Endothelial cell of umbilical vein (primary cell): ENCODE data around the gene AGXT. TPM values are rescaled to one million over a fixed set of nuclear protein-coding genes. Genes with fewer than 3 reads are reported as not detected.

Source experiments
- BruUV-seq: library from RNA; stranded (reverse); fragments of 400-500 nt; replicated peaks from 2 replicates; lab custom pipeline; 2021; lab: Mats Ljungman, UMichigan
- CTCF ChIA-PET: fragments of 300-600, 350-600 bp; sonication (Branson Sonifier 250); formaldehyde crosslinking; loops from one replicate; lab custom pipeline; 2021; ENCODE audit warnings: antibody characterized with exemption, inconsistent platforms; lab: Charles Lee
- POLR2A ChIA-PET: fragments of 300-600, 350-600 bp; sonication (Branson Sonifier 250); formaldehyde crosslinking; loops from one replicate; lab custom pipeline; 2021; ENCODE audit warnings: antibody characterized with exemption, inconsistent platforms; lab: Charles Lee
- DNase-seq: peaks from one replicate; pipeline ENCODE4 v3.0.0-alpha.2; 2011; ENCODE audit warnings: low read depth, low spot score
- FAIRE-seq: peaks from 2 replicates; lab custom pipeline; 2011; peaks lifted over from hg19 to GRCh38; lab: Jason Lieb, UNC
- H2AFZ ChIP-seq: 2 replicates; pipeline ENCODE4 v1.6.0; 2012; ENCODE audit warnings: low read depth, low read length, control low read depth, inconsistent platforms
- H3K27ac ChIP-seq: 2 replicates; pipeline ENCODE4 v1.5.1; 2011; ENCODE audit warnings: low read depth, mild to moderate bottlenecking, control low read depth, low read length, moderate library complexity; ENCODE audit not compliant: insufficient read depth
- H3K27me3 ChIP-seq, 2 experiments: 2 replicates each; pipeline versions ENCODE4 v1.6.0 to v1.6.1; 2011; ENCODE audit warnings: low read length in 2 of 2, mixed read lengths in 1 of 2; ENCODE audit not compliant: control insufficient read depth in 2 of 2, insufficient read depth in 2 of 2
- H3K36me3 ChIP-seq, 2 experiments: 2 replicates in 1 of 2; 3 replicates in 1 of 2; pipeline ENCODE4 v1.5.1; 2011; ENCODE audit warnings: low read length in 2 of 2, mild to moderate bottlenecking in 1 of 2, moderate library complexity in 1 of 2; ENCODE audit not compliant: control insufficient read depth in 2 of 2, insufficient read depth in 2 of 2; ENCODE audit errors: extremely low read depth in 1 of 2
- H3K4me1 ChIP-seq: 3 replicates; pipeline ENCODE4 v1.5.1; 2011; ENCODE audit warnings: mild to moderate bottlenecking, low read length; ENCODE audit not compliant: control insufficient read depth, insufficient read depth; ENCODE audit errors: extremely low read depth
- H3K4me2 ChIP-seq: 2 replicates; pipeline ENCODE4 v1.6.1; 2011; ENCODE audit warnings: low read length, control low read depth, mixed read lengths; ENCODE audit not compliant: insufficient read depth
- H3K4me3 ChIP-seq, 3 experiments: fragments of 200-600 bp in 1 of 3; sonication (generic), shearing (Covaris generic) in 1 of 3; replicated peaks in 1 of 3; 2 replicates each; pipeline ENCODE4 v1.5.1; 2011 to 2016; ENCODE audit warnings: control low read depth in 3 of 3, low read length in 3 of 3, mild to moderate bottlenecking in 2 of 3, inconsistent platforms in 1 of 3, low read depth in 1 of 3, moderate library complexity in 1 of 3; ENCODE audit not compliant: insufficient read depth in 1 of 3
- H3K79me2 ChIP-seq: 2 replicates; pipeline ENCODE4 v1.6.0; 2012; ENCODE audit warnings: low read length, inconsistent platforms; ENCODE audit not compliant: control insufficient read depth, insufficient read depth
- H3K9ac ChIP-seq: replicated peaks from 2 replicates; pipeline ENCODE3; 2011; ENCODE audit warnings: low read length, control low read depth; ENCODE audit not compliant: insufficient read depth; ENCODE audit errors: extremely low read depth
- H3K9me1 ChIP-seq: replicated peaks from 3 replicates; pipeline ENCODE4 v1.6.0; 2011; ENCODE audit warnings: mild to moderate bottlenecking, low read length; ENCODE audit not compliant: control insufficient read depth, insufficient read depth; ENCODE audit errors: extremely low read depth
- H3K9me3 ChIP-seq: replicated peaks from 2 replicates; pipeline ENCODE4 v1.5.1; 2012; ENCODE audit warnings: low read length, inconsistent platforms; ENCODE audit not compliant: control insufficient read depth, insufficient read depth
- H4K20me1 ChIP-seq: replicated peaks from 2 replicates; pipeline ENCODE3; 2011; ENCODE audit warnings: mild to moderate bottlenecking, low read length; ENCODE audit not compliant: control insufficient read depth, insufficient read depth; ENCODE audit errors: extremely low read depth
- EZH2 ChIP-seq: IDR thresholded peaks from 2 replicates; pipeline ENCODE4 v1.6.1; 2012; ENCODE audit warnings: borderline replicate concordance, low read depth, mild to moderate bottlenecking, moderate library complexity, low read length, inconsistent platforms; ENCODE audit not compliant: severe bottlenecking
- FOS ChIP-seq: IDR thresholded peaks from 2 replicates; pipeline ENCODE4 v1.6.1; 2011; ENCODE audit warnings: mild to moderate bottlenecking, low read length, moderate library complexity, borderline replicate concordance; ENCODE audit not compliant: insufficient read depth
- GATA2 ChIP-seq: IDR thresholded peaks from 2 replicates; pipeline ENCODE4 v1.7.0; 2011; ENCODE audit warnings: low read depth, mild to moderate bottlenecking, moderate library complexity, mixed read lengths, low read length; ENCODE audit not compliant: insufficient read length, insufficient read depth
- JUN ChIP-seq: IDR thresholded peaks from 2 replicates; pipeline ENCODE4 v1.6.1; 2011; ENCODE audit warnings: borderline replicate concordance, low read depth; ENCODE audit not compliant: insufficient read length, insufficient read depth
- MYC ChIP-seq: IDR thresholded peaks from one replicate; pipeline ENCODE4 v1.6.1; 2011; ENCODE audit warnings: mild to moderate bottlenecking, low read depth, low read length
- POLR2A ChIP-seq: IDR thresholded peaks from 2 replicates; pipeline ENCODE4 v1.6.1; 2012; ENCODE audit warnings: low read depth, mild to moderate bottlenecking, control low read depth, low read length
- POLR2AphosphoS5 ChIP-seq: IDR thresholded peaks from 2 replicates; pipeline ENCODE4 v1.6.1; 2012; ENCODE audit warnings: low read depth, mild to moderate bottlenecking, control low read depth, low read length, moderate library complexity; ENCODE audit not compliant: insufficient read depth
- dilution Hi-C: fragments of 300-500 bp; cut with MboI; formaldehyde crosslinking; loops from one replicate; pipeline ENCODE4 v1.15.0; 2019; ENCODE audit warnings: low sequenced_read_pairs; ENCODE audit not compliant: extremely low pct_ligation_motif_present
- intact Hi-C: fragments of 100-400 bp; cut with micrococcal nuclease; formaldehyde crosslinking; loops from one replicate; pipeline ENCODE4 v1.10.0; 2022
- polyA plus RNA-seq, 4 experiments: library from polyadenylated mRNA; depleted of rRNA in 3 of 4; stranded (reverse) in 3 of 4; unstranded in 1 of 4; fragments of >200 nt; gene quantifications; 2 replicates each; pipeline versions ENCODE4 v1.2.1 to v1.2.3, GENCODE V29; 2011 to 2012; ENCODE audit warnings: missing spikeins in 1 of 4
- total RNA-seq: library from RNA; stranded (reverse); gene quantifications from 2 replicates; pipeline ENCODE4 v1.2.3, GENCODE V29; 2021
- TF ChIP-seq, protein P1 (sequence below): IDR thresholded peaks from 2 replicates; pipeline ENCODE4 v1.6.1; 2011; ENCODE audit not compliant: insufficient read depth, insufficient read length
- TF ChIP-seq, protein P2 (sequence below), 2 donors: IDR thresholded peaks; 1 replicate in 1 of 2; 2 replicates in 1 of 2; pipeline ENCODE4 v1.5.1; 2011; ENCODE audit warnings: low read length in 2 of 2, mild to moderate bottlenecking in 2 of 2, moderate library complexity in 2 of 2, control low read depth in 1 of 2, inconsistent platforms in 1 of 2, low read depth in 1 of 2; ENCODE audit not compliant: insufficient read depth in 1 of 2; ENCODE audit errors: extremely low read depth in 1 of 2

AGXT gene
- total and polyA plus RNA-seq, 2 donors (not counting 3 experiments of a cell fraction or from before 2014, with no cell fraction given): not detected

DNA sequence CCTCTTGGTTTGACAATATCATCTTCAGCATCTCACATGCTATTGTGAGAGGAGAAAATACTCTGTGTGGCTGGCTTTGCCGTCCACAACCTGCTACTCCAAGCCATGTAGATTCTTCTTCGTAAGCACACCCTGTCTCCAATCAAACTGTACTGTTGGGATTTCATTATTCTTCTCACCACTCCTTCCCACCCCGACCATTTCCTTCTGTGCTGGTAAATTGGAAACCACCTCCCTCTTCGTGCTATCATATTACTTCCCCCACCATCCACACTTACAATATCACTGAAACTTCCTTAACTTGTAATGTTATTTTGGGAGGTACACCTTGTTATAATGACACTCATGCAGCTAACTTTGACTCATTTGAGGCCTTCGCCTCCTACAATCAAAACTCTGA, 3.2 kb upstream of the AGXT start:
- Histone ChIP-seq H3K4me2 (no peak overlapping the region), H4K20me1 (no peaks in the 10 kb centered on the region), H3K79me2 (no peaks in the 10 kb centered on the region), H3K36me3 (no peaks in the 10 kb centered on the region), H3K9me1 (no peaks in the 10 kb centered on the region), H3K27ac (no peak overlapping the region), H3K9ac (no peak overlapping the region), H2AFZ (no peak overlapping the region), H3K4me1 (no peaks in the 10 kb centered on the region), H3K4me3 (no peak overlapping the region), H3K27me3 (peaks cover 0 to 6% of the 10 kb centered on the region in 2 experiments), H3K9me3 (no peaks in the 10 kb centered on the region)
- DNase-seq: no peak
- ChIA-PET CTCF (interaction anchor here (1.5 kb wide), 1 partner anchor 14 kb away, joined by 3 read pairs; no protein-coding TSS in a partner anchor), POLR2A (no interaction called here)
- no peak for FAIRE-seq
- intact Hi-C loops: no loop called here
- dilution Hi-C loops: no loop called here
- no peak for TF ChIP-seq FOS
- no peak for TF ChIP-seq MYC
- no peak for TF ChIP-seq GATA2
- TF ChIP-seq EZH2: no peak
- TF ChIP-seq, protein P1, sequence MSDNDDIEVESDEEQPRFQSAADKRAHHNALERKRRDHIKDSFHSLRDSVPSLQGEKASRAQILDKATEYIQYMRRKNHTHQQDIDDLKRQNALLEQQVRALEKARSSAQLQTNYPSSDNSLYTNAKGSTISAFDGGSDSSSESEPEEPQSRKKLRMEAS: no peak
- TF ChIP-seq POLR2A: no peak
- TF ChIP-seq, protein P2, sequence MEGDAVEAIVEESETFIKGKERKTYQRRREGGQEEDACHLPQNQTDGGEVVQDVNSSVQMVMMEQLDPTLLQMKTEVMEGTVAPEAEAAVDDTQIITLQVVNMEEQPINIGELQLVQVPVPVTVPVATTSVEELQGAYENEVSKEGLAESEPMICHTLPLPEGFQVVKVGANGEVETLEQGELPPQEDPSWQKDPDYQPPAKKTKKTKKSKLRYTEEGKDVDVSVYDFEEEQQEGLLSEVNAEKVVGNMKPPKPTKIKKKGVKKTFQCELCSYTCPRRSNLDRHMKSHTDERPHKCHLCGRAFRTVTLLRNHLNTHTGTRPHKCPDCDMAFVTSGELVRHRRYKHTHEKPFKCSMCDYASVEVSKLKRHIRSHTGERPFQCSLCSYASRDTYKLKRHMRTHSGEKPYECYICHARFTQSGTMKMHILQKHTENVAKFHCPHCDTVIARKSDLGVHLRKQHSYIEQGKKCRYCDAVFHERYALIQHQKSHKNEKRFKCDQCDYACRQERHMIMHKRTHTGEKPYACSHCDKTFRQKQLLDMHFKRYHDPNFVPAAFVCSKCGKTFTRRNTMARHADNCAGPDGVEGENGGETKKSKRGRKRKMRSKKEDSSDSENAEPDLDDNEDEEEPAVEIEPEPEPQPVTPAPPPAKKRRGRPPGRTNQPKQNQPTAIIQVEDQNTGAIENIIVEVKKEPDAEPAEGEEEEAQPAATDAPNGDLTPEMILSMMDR (IDR thresholded peaks at IDR 0.05; ENCODE audit: extremely low read depth in 1 of 2, insufficient read depth in 1 of 2, low read depth in 1 of 2, low read length in 2 of 2): no peak
- TF ChIP-seq JUN: no peak
- TF ChIP-seq POLR2AphosphoS5: no peak
- BruUV-seq: no TSS peak
